ENCODE measurements around the gene AKR1B15. TPM values are rescaled to one million over a fixed set of nuclear protein-coding genes. Genes with fewer than 3 reads are reported as not detected.

Gene AKR1B15
- total and polyA plus RNA-seq, 12 donors, result not detected

- no peak for DNase-seq
- 62% methylated on average over 8 of the region's 8 CpGs for WGBS, 2 donors
- Histone ChIP-seq H3K4me1 (peaks cover 0 to 4% (median 0%) of the 10 kb centered on the region in 9 donors), H3K9me3 (no peaks in the 10 kb centered on the region), H3K27ac (no peak overlapping the region), H3K36me3 (no peaks in the 10 kb centered on the region), H3K27me3 (peaks cover 0 to 13% (median 3%) of the 10 kb centered on the region in 7 donors), H3K4me3 (no peak overlapping the region)
- TF ChIP-seq, protein P1, sequence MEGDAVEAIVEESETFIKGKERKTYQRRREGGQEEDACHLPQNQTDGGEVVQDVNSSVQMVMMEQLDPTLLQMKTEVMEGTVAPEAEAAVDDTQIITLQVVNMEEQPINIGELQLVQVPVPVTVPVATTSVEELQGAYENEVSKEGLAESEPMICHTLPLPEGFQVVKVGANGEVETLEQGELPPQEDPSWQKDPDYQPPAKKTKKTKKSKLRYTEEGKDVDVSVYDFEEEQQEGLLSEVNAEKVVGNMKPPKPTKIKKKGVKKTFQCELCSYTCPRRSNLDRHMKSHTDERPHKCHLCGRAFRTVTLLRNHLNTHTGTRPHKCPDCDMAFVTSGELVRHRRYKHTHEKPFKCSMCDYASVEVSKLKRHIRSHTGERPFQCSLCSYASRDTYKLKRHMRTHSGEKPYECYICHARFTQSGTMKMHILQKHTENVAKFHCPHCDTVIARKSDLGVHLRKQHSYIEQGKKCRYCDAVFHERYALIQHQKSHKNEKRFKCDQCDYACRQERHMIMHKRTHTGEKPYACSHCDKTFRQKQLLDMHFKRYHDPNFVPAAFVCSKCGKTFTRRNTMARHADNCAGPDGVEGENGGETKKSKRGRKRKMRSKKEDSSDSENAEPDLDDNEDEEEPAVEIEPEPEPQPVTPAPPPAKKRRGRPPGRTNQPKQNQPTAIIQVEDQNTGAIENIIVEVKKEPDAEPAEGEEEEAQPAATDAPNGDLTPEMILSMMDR (IDR thresholded peaks at IDR 0.05), result no peak
- ATAC-seq, result no peak
- intact Hi-C loops (cut with DNase I), result loop anchor here in 5 of 10 donors (10.0 kb wide), 2 partner anchors 63 to 107 kb away; no protein-coding TSS in a partner anchor
These were observed 6.6 kb upstream of the AKR1B15 start for GRCh38 chr7:134542195-134542771.

DNA sequence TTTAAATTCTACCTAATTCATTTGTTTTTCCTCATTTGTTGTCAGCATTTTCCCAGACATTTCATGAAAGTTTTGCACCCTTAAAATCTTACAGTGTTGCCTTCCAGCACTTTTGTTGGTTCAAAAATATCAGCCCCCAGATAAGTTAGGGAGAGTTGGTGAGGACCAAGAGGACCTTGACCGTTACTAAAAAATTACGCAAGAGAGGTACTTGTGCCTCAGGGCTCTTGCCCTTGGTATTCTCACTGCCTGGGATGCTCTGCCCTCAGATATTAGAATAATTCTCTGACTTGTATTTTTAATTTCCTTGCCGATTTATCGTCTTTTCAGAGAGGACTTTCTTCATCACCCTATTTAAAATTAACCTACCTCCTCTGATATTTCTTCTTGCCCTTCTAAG lies 3.5 kb upstream of the AKR1B15 start:
- H3K4me1 ChIP-seq, result peaks cover 0 to 12% (median 0%) of the 10 kb centered on the region in 9 donors
- no peak for ATAC-seq
- no peaks in the 10 kb centered on the region for H3K36me3 ChIP-seq
- no peak overlapping the region for H3K27ac ChIP-seq
- intact Hi-C loops (cut with DNase I), result loop anchor here in 6 of 10 donors (5.0 to 10.0 kb wide), 3 partner anchors 59 to 111 kb away; no protein-coding TSS in a partner anchor
- peaks cover 0 to 13% (median 3%) of the 10 kb centered on the region in 7 donors for H3K27me3 ChIP-seq
- 83 to 91% methylated on average over 4 of the region's 4 CpGs for WGBS, 2 donors
- no peak overlapping the region for H3K4me3 ChIP-seq
- DNase-seq, result no peak
- TF ChIP-seq, protein P1 (IDR thresholded peaks at IDR 0.05), result no peak
- H3K9me3 ChIP-seq, result no peaks in the 10 kb centered on the region

DNA sequence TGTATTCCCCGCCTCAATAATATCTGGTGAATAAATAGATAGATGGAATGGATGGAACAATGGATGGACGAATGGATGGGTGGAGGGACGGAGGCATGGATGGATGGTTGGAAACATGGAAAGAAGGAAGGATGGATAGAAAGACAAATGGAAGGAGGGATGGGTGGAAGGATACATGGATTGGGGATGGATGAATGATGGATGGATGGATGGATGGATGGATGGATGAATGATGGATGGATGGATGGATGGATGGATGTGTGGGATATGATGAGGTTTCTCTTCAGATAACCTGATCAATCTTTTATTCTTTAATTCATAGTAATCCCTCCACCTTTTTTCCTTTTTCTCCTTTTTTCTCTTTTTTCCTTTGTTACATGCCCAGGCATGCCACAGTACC lies 3.0 kb upstream of the AKR1B15 start:
- WGBS, 2 donors, result 91 to 93% methylated on average over 3 of the region's 3 CpGs
- Histone ChIP-seq H3K27ac (no peak overlapping the region), H3K36me3 (no peaks in the 10 kb centered on the region), H3K4me1 (peaks cover 0 to 12% (median 0%) of the 10 kb centered on the region in 9 donors), H3K9me3 (no peaks in the 10 kb centered on the region), H3K4me3 (no peak overlapping the region), H3K27me3 (peaks cover 0 to 13% (median 3%) of the 10 kb centered on the region in 7 donors)
- ATAC-seq (no peak), DNase-seq (no peak)
- intact Hi-C loops (cut with DNase I), result loop anchor here in 7 of 10 donors (2.0 to 10.0 kb wide), 6 partner anchors 59 to 113 kb away; no protein-coding TSS in a partner anchor
- TF ChIP-seq, protein P1 (IDR thresholded peaks at IDR 0.05), result no peak

DNA sequence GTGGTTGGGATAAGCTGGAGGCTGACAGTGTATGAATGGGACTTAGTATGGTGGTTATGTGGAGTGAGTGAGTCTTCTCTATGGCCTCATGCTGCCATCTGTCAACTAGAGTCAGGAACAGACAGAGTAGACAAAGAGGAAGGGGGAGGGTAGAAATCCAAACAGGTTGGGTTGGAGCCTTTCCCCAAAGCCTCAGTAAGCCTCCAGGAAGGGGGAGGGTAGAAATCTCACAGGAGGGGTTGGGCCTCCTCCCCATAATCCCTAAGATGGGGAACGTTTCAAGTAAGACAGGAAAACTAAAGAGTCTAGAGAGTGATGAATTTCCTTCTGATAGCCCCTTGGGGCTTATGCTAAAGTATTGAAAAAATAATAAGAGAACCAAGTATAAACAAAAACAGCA lies 2.0 kb upstream of the AKR1B15 start:
- peaks cover 0 to 13% (median 0%) of the 10 kb centered on the region in 7 donors for H3K27me3 ChIP-seq
- DNase-seq (no peak), ATAC-seq (peak in 3 of 8 donors; percentile 18 to 58 (median 45))
- peak overlapping the region in 3 of 10 donors; percentile 47 to 49 (median 47) for H3K4me3 ChIP-seq
- TF ChIP-seq, protein P1 (IDR thresholded peaks at IDR 0.05), result no peak
- WGBS, 2 donors, result 0% methylated on average over 1 of the region's 1 CpG
- H3K36me3 ChIP-seq, result no peaks in the 10 kb centered on the region
- H3K4me1 ChIP-seq, result peaks cover 0 to 12% (median 0%) of the 10 kb centered on the region in 9 donors
- intact Hi-C loops (cut with DNase I), result loop anchor here in 7 of 10 donors (1.0 to 10.0 kb wide), 7 partner anchors 58 to 115 kb away; no protein-coding TSS in a partner anchor
- no peak overlapping the region for H3K27ac ChIP-seq
- H3K9me3 ChIP-seq, result no peaks in the 10 kb centered on the region
